H1 (cell line): ENCODE data around the gene PCDHB14. TPM values are rescaled to one million over a fixed set of nuclear protein-coding genes. Genes with fewer than 3 reads are reported as not detected.

ENCODE experiments used
- CTCF ChIA-PET: fragments of 300-600 bp; sonication (Branson Sonifier 250); formaldehyde crosslinking; loops from one replicate; lab custom pipeline; 2021; ENCODE audit not compliant: partially characterized antibody; lab: Charles Lee
- POLR2A ChIA-PET: fragments of 300-600 bp; sonication (Branson Sonifier 250); formaldehyde crosslinking; loops from one replicate; lab custom pipeline; 2021; ENCODE audit warnings: inconsistent platforms; ENCODE audit not compliant: partially characterized antibody; lab: Charles Lee
- DNase-seq, 2 experiments: peaks; one replicate each; pipeline versions ENCODE4 v3.0.0 to v3.0.0-alpha.2; 2010 to 2022; ENCODE audit warnings: low spot score in 2 of 2, low read depth in 1 of 2, mixed read lengths in 1 of 2
- FAIRE-seq: peaks from 2 replicates; lab custom pipeline; 2011; peaks lifted over from hg19 to GRCh38; lab: Jason Lieb, UNC
- H2AFZ ChIP-seq: 2 replicates; pipeline ENCODE4 v1.8.1; 2012; ENCODE audit warnings: low read length, inconsistent platforms
- H2AK5ac ChIP-seq: 2 replicates; pipeline ENCODE4 v1.6.1; 2013; ENCODE audit warnings: low read depth, low read length
- H2BK120ac ChIP-seq: replicated peaks from 2 replicates; pipeline ENCODE3; 2013; ENCODE audit warnings: low read depth, low read length, inconsistent platforms
- H2BK12ac ChIP-seq: 2 replicates; pipeline ENCODE4 v1.6.1; 2013; ENCODE audit warnings: low read depth, low read length
- H2BK15ac ChIP-seq: 2 replicates; pipeline ENCODE4 v1.6.1; 2013; ENCODE audit warnings: low read length
- H2BK20ac ChIP-seq: 2 replicates; pipeline ENCODE4 v1.6.1; 2013; ENCODE audit warnings: low read length
- H2BK5ac ChIP-seq: 2 replicates; pipeline ENCODE4 v1.6.1; 2013; ENCODE audit warnings: low read depth, low read length
- H3K14ac ChIP-seq: 2 replicates; pipeline ENCODE4 v1.6.1; 2013; ENCODE audit warnings: inconsistent platforms; ENCODE audit not compliant: insufficient read length
- H3K18ac ChIP-seq: 2 replicates; pipeline ENCODE4 v1.6.1; 2013; ENCODE audit warnings: low read length; ENCODE audit errors: extremely low read depth
- H3K23ac ChIP-seq: 2 replicates; pipeline ENCODE4 v1.6.1; 2013; ENCODE audit warnings: inconsistent platforms; ENCODE audit not compliant: insufficient read length
- H3K23me2 ChIP-seq: 2 replicates; pipeline ENCODE4 v1.6.1; 2013; ENCODE audit warnings: low read depth, low read length
- H3K27ac ChIP-seq: 2 replicates; pipeline ENCODE4 v1.6.1; 2011; ENCODE audit warnings: low read depth, low read length, inconsistent platforms
- H3K27me3 ChIP-seq, 4 experiments: replicated peaks in 1 of 4; 1 replicate in 1 of 4; 2 replicates in 3 of 4; pipeline versions ENCODE4 v1.6.1 to v1.8.1; 2011 to 2013; ENCODE audit warnings: low read length in 3 of 4, mild to moderate bottlenecking in 3 of 4, inconsistent platforms in 2 of 4, mixed read lengths in 2 of 4, moderate library complexity in 1 of 4; ENCODE audit not compliant: control insufficient read depth in 3 of 4, insufficient read depth in 3 of 4; ENCODE audit errors: extremely low read depth in 1 of 4
- H3K36me3 ChIP-seq, 4 experiments: 2 replicates each; pipeline versions ENCODE4 v1.6.1 to v1.8.1; 2011 to 2013; ENCODE audit warnings: mild to moderate bottlenecking in 4 of 4, low read length in 3 of 4, moderate library complexity in 2 of 4, control low read depth in 1 of 4, inconsistent platforms in 1 of 4; ENCODE audit not compliant: insufficient read depth in 4 of 4, control insufficient read depth in 2 of 4
- H3K4ac ChIP-seq: replicated peaks from 2 replicates; pipeline ENCODE3; 2013; ENCODE audit warnings: low read length, low read depth, mixed read lengths, inconsistent platforms; ENCODE audit not compliant: insufficient read length
- H3K4me1 ChIP-seq, 4 experiments: replicated peaks in 1 of 4; 1 replicate in 1 of 4; 2 replicates in 3 of 4; pipeline versions ENCODE4 v1.6.1 to v1.8.1; 2011 to 2013; ENCODE audit warnings: low read length in 3 of 4, inconsistent platforms in 2 of 4, mixed read lengths in 1 of 4; ENCODE audit not compliant: insufficient read depth in 4 of 4, control insufficient read depth in 3 of 4
- H3K4me2 ChIP-seq, 2 experiments: 2 replicates each; pipeline versions ENCODE4 v1.6.1 to v1.8.1; 2011 to 2013; ENCODE audit warnings: low read depth in 2 of 2, low read length in 2 of 2, control low read depth in 1 of 2, inconsistent platforms in 1 of 2, mild to moderate bottlenecking in 1 of 2; ENCODE audit not compliant: insufficient read depth in 1 of 2
- H3K4me3 ChIP-seq, 4 experiments: fragments of 200-600, 300-600 bp in 1 of 4; sonication (generic), shearing (Covaris generic), sonication (Bioruptor Twin) in 1 of 4; 2 replicates each; pipeline versions ENCODE4 v1.5.1 to v1.8.1; 2011 to 2016; ENCODE audit warnings: low read length in 4 of 4, low read depth in 3 of 4, control low read depth in 2 of 4, inconsistent platforms in 2 of 4, mild to moderate bottlenecking in 2 of 4, mixed read lengths in 1 of 4, moderate library complexity in 1 of 4; ENCODE audit not compliant: insufficient read depth in 2 of 4; ENCODE audit errors: extremely low read depth in 1 of 4
- H3K56ac ChIP-seq: replicated peaks from 2 replicates; pipeline ENCODE3; 2013; ENCODE audit warnings: low read depth, mild to moderate bottlenecking, mixed read lengths, low read length, inconsistent platforms; ENCODE audit not compliant: insufficient read length
- H3K79me1 ChIP-seq: 2 replicates; pipeline ENCODE4 v1.6.1; 2013; ENCODE audit warnings: low read depth, low read length, control low read depth
- H3K79me2 ChIP-seq, 2 experiments: 2 replicates each; pipeline versions ENCODE4 v1.6.1 to v1.8.1; 2012 to 2013; ENCODE audit warnings: low read length in 2 of 2, mild to moderate bottlenecking in 2 of 2, inconsistent platforms in 1 of 2; ENCODE audit not compliant: insufficient read depth in 2 of 2, control insufficient read depth in 1 of 2
- H3K9ac ChIP-seq, 4 experiments: replicated peaks in 1 of 4; 1 replicate in 1 of 4; 2 replicates in 3 of 4; pipeline versions ENCODE4 v1.6.1 to v1.8.1; 2011 to 2013; ENCODE audit warnings: low read depth in 3 of 4, low read length in 3 of 4, control low read depth in 2 of 4, mild to moderate bottlenecking in 2 of 4, moderate library complexity in 2 of 4, inconsistent platforms in 1 of 4; ENCODE audit errors: extremely low read depth in 1 of 4
- H3K9me3 ChIP-seq, 2 experiments: 2 replicates each; pipeline versions ENCODE4 v1.6.1 to v1.8.1; 2012 to 2013; ENCODE audit warnings: mild to moderate bottlenecking in 2 of 2, moderate library complexity in 2 of 2, control low read depth in 1 of 2, inconsistent platforms in 1 of 2, low read depth in 1 of 2, low read length in 1 of 2, mixed read lengths in 1 of 2; ENCODE audit not compliant: insufficient read depth in 2 of 2
- H4K20me1 ChIP-seq, 2 experiments: replicated peaks in 1 of 2; 2 replicates each; pipeline versions ENCODE3 to v1.8.1; 2011 to 2013; ENCODE audit warnings: inconsistent platforms in 2 of 2, low read length in 2 of 2, mild to moderate bottlenecking in 1 of 2; ENCODE audit not compliant: insufficient read depth in 2 of 2, control insufficient read depth in 1 of 2
- H4K5ac ChIP-seq: 2 replicates; pipeline ENCODE4 v1.6.1; 2013; ENCODE audit warnings: low read length, low read depth, mixed read lengths, inconsistent platforms; ENCODE audit not compliant: insufficient read length
- H4K8ac ChIP-seq: 2 replicates; pipeline ENCODE4 v1.8.0; 2013; ENCODE audit warnings: mild to moderate bottlenecking, moderate library complexity, low read length, inconsistent platforms; ENCODE audit not compliant: insufficient read depth; ENCODE audit errors: extremely low read depth
- H4K91ac ChIP-seq: replicated peaks from 2 replicates; pipeline ENCODE3; 2013; ENCODE audit warnings: low read length, mixed read lengths, inconsistent platforms; ENCODE audit not compliant: insufficient read length
- ATF3 ChIP-seq: IDR thresholded peaks from 2 replicates; pipeline ENCODE4 v1.6.1; 2011; ENCODE audit warnings: low read depth, mild to moderate bottlenecking, low read length; ENCODE audit not compliant: insufficient read depth
- BRCA1 ChIP-seq: IDR thresholded peaks from 2 replicates; pipeline ENCODE4 v1.6.1; 2012; ENCODE audit warnings: low read depth, low read length, improper control_type of control experiment
- CEBPB ChIP-seq: IDR thresholded peaks from 2 replicates; pipeline ENCODE4 v1.6.1; 2012; ENCODE audit warnings: low read depth, low read length
- EP300 ChIP-seq, 2 experiments: IDR thresholded peaks; 1 replicate in 1 of 2; 2 replicates in 1 of 2; pipeline ENCODE4 v1.6.1; 2011 to 2012; ENCODE audit warnings: low read depth in 2 of 2, low read length in 2 of 2, mild to moderate bottlenecking in 2 of 2, borderline replicate concordance in 1 of 2, inconsistent platforms in 1 of 2, moderate library complexity in 1 of 2
- EZH2 ChIP-seq: fragments of 200-600 bp; sonication (generic); IDR thresholded peaks from 2 replicates; pipeline ENCODE4 v1.7.1; 2012; ENCODE audit warnings: low read depth, mild to moderate bottlenecking, moderate library complexity, low read length, inconsistent platforms; ENCODE audit not compliant: severe bottlenecking
- HDAC6 ChIP-seq: IDR thresholded peaks from one replicate; pipeline ENCODE4 v1.7.1; 2012; ENCODE audit warnings: low read depth, mild to moderate bottlenecking, inconsistent platforms, low read length, moderate library complexity
- JUND ChIP-seq: IDR thresholded peaks from 2 replicates; pipeline ENCODE4 v1.6.1; 2011; ENCODE audit warnings: mild to moderate bottlenecking, improper control_type of control experiment, low read length
- NANOG ChIP-seq: IDR thresholded peaks from 2 replicates; pipeline ENCODE4 v1.6.1; 2011; ENCODE audit warnings: low read length, low read depth, mild to moderate bottlenecking, inconsistent platforms; ENCODE audit not compliant: insufficient read depth, poor library complexity, severe bottlenecking
- RBBP5 ChIP-seq: IDR thresholded peaks from 2 replicates; pipeline ENCODE4 v1.7.1; 2012; ENCODE audit warnings: low read depth, mild to moderate bottlenecking, inconsistent platforms, low read length, moderate library complexity, borderline replicate concordance
- SP4 ChIP-seq: IDR thresholded peaks from 2 replicates; pipeline ENCODE4 v1.6.1; 2012; ENCODE audit warnings: low read length, inconsistent platforms
- SRF ChIP-seq: IDR thresholded peaks from 2 replicates; pipeline ENCODE4 v1.6.1; 2011; ENCODE audit warnings: mild to moderate bottlenecking, low read depth, low read length, moderate library complexity
- TEAD4 ChIP-seq: IDR thresholded peaks from 2 replicates; pipeline ENCODE4 v1.6.1; 2012; ENCODE audit warnings: low read depth, low read length, inconsistent platforms, mixed read lengths
- WGBS, 2 experiments: shearing (Covaris generic) in 1 of 2; methylation state at CpG; one replicate each; pipeline versions ENCODE4 v1.1.6 to v1.1.7; 2013 to 2015; ENCODE audit warnings: low lambda C conversion rate in 2 of 2, mixed read lengths in 2 of 2, inconsistent platforms in 1 of 2, low coverage in 1 of 2, missing lambda C conversion rate in 1 of 2; ENCODE audit not compliant: insufficient replicate concordance in 2 of 2, insufficient coverage in 1 of 2, insufficient read length in 1 of 2; ENCODE audit errors: extremely low coverage in 1 of 2, missing lambda C conversion rate in 1 of 2; 5-methylcytosine and 5-hydroxymethylcytosine counted together
- polyA plus RNA-seq, 7 experiments: library from polyadenylated mRNA; depleted of rRNA in 3 of 7; stranded (reverse) in 5 of 7; unstranded in 2 of 7; fragments of >200 nt in 5 of 7; fragments of 200-250 nt in 2 of 7; gene quantifications; 1 replicate in 5 of 7; 2 replicates in 1 of 7; 4 replicates in 1 of 7; pipeline versions ENCODE4 v1.2.1 to v1.2.3, GENCODE V29; 2011 to 2013; ENCODE audit warnings: missing spikeins in 2 of 7, mixed read lengths in 2 of 7
- total RNA-seq: library from RNA; stranded (reverse); fragmentation: NEBNext Ultra II Directional; extraction: Animal tissue kit (Norgen Biotek cat#: 25700); gene quantifications from 2 replicates; pipeline ENCODE4 v1.2.1, GENCODE V29; 2021

The PCDHB14 gene
- total and polyA plus RNA-seq, 2 of the 8 experiments (the other 6 are each of a cell fraction or from before 2014, with no cell fraction given): 2.7 TPM

- 40% methylated on average over 16 of the region's 16 CpGs; no CpG with 5 or more reads in 1 of the 2 experiments for WGBS, 2 experiments
- TF ChIP-seq SRF: no peak
- TF ChIP-seq CEBPB: peak; percentile 43; the same call in 1 of the 2 replicates
- TF ChIP-seq NANOG: no peak
- no peak for TF ChIP-seq TEAD4
- no peak for TF ChIP-seq HDAC6
- no peak for TF ChIP-seq BRCA1
- TF ChIP-seq EZH2: no peak
- no peak for TF ChIP-seq RBBP5
- TF ChIP-seq ATF3: no peak
- TF ChIP-seq SP4: no peak
- TF ChIP-seq EP300 (IDR thresholded peaks at IDR 0.05; ENCODE audit: borderline replicate concordance in 1 of 2, low read depth in 2 of 2, low read length in 2 of 2): no peak
- TF ChIP-seq JUND: no peak; the same call in 1 of the 2 replicates
Measured at GRCh38 chr5:141245250-141245717, 22.1 kb downstream of the PCDHB14 start, which contains the start of gene PCDHB15. Gene PCDHB15, plus strand, starts transcription at chr5:141245395. Its CDS starts 184 bp downstream, at chr5:141245579.

More at GRCh38 chr5:141245250-141245717, 22.1 kb downstream of the PCDHB14 start, which contains the start of gene PCDHB15:
- Histone ChIP-seq H3K14ac (no peak within 1 kb of the TSS), H3K79me1 (no peaks in the 10 kb centered on the region), H3K56ac (no peak within 1 kb of the TSS), H3K79me2 (no peaks in the 10 kb centered on the region), H2BK12ac (no peak within 1 kb of the TSS; the same call in 1 of the 2 replicates), H3K4me3 (peak within 1 kb of the TSS; percentile 19 to 69 (median 44); a peak in 7 of 8 replicates), H2BK120ac (no peak within 1 kb of the TSS), H3K4me1 (peaks cover 0 to 3% (median 0%) of the 10 kb centered on the region in 4 experiments; a peak in 1 of 7 replicates), H3K23ac (no peak within 1 kb of the TSS), H4K8ac (no peak within 1 kb of the TSS), H3K27ac (no peak within 1 kb of the TSS), H3K18ac (peak within 1 kb of the TSS; percentile 64; the same call in 1 of the 2 replicates), H3K23me2 (no peaks in the 10 kb centered on the region), H3K36me3 (peaks cover 0 to 16% (median 4%) of the 10 kb centered on the region in 4 experiments; a peak in 3 of 8 replicates), H2BK15ac (no peak within 1 kb of the TSS), H2BK5ac (0 out of 2 replicates have a peak within 1 kb of the TSS, but pooled peaks have one; percentile 36), H3K27me3 (no peaks in the 10 kb centered on the region), H3K4me2 (peak within 1 kb of the TSS; percentile 59 to 60), H3K9me3 (peaks cover 21 to 50% of the 10 kb centered on the region in 2 experiments), H3K9ac (peak within 1 kb of the TSS in 3 of 4 experiments; percentile 51 to 92 (median 59); a peak in 6 of 7 replicates), H2AK5ac (no peak within 1 kb of the TSS), H2BK20ac (no peak within 1 kb of the TSS), H4K91ac (no peak within 1 kb of the TSS), H3K4ac (no peak within 1 kb of the TSS), H4K20me1 (no peaks in the 10 kb centered on the region), H4K5ac (no peak within 1 kb of the TSS), H2AFZ (0 out of 2 replicates have a peak within 1 kb of the TSS, but pooled peaks have one; percentile 74)
- peak in 1 of 2 experiments; percentile 83 for DNase-seq
- ChIA-PET CTCF (interaction anchor here (0.6 to 5.2 kb wide), 65 partner anchors 11 to 321 kb away, joined by 3 to 81 read pairs (median 8); partner anchors contain the start of genes PCDHB10, PCDHB11, PCDHB12 and PCDHB13), POLR2A (interaction anchor here (0.7 to 2.0 kb wide), 9 partner anchors 11 to 319 kb away, joined by 3 to 9 read pairs (median 5); partner anchors contain the start of genes PCDHB14, PCDHGB1 and TAF7)
- peak; percentile 97 for FAIRE-seq
